IMR-90 (cell line): Measurements from ENCODE around the gene DMAC2L. TPM values are rescaled to one million over a fixed set of nuclear protein-coding genes. Genes with fewer than 3 reads are reported as not detected.

Source experiments
- ATAC-seq: fragments of 200-7000 bp; cut with Tn5 transposase; 2 replicates; pipeline ENCODE4 v1.9.1; 2020; ENCODE audit warnings: low read depth, mild to moderate bottlenecking, moderate library complexity
- BruUV-seq: library from RNA; stranded (reverse); fragments of 400-500 nt; replicated peaks from 2 replicates; lab custom pipeline; 2021; lab: Mats Ljungman, UMichigan
- CTCF ChIA-PET: fragments of 300-600 bp; formaldehyde crosslinking; extraction: SDS; loops from one replicate; lab custom pipeline; 2021; ENCODE audit warnings: antibody characterized with exemption; lab: Yijun Ruan, JAX
- POLR2A ChIA-PET: fragments of 300-600 bp; sonication (Branson Sonifier 250); formaldehyde crosslinking; loops from one replicate; lab custom pipeline; 2022; ENCODE audit warnings: antibody characterized with exemption; ENCODE audit not compliant: unreplicated experiment; lab: Charles Lee
- DNase-seq: peaks from one replicate; pipeline ENCODE4 v3.0.0; 2013
- H2AFZ ChIP-seq: replicated peaks from 2 replicates; pipeline ENCODE3; 2013; ENCODE audit warnings: low read length, mild to moderate bottlenecking; ENCODE audit not compliant: poor library complexity
- H2AK5ac ChIP-seq: 2 replicates; pipeline ENCODE4 v1.6.1; 2013; ENCODE audit warnings: low read depth, low read length, inconsistent platforms
- H2AK9ac ChIP-seq: replicated peaks from 2 replicates; pipeline ENCODE3; 2013; ENCODE audit warnings: mild to moderate bottlenecking, low read depth, low read length, moderate library complexity; ENCODE audit not compliant: poor library complexity
- H2BK120ac ChIP-seq: 2 replicates; pipeline ENCODE4 v1.6.1; 2013; ENCODE audit warnings: low read depth, low read length, inconsistent platforms
- H2BK15ac ChIP-seq: 3 replicates; pipeline ENCODE4 v1.6.1; 2013; ENCODE audit warnings: low read depth, low read length, inconsistent platforms
- H2BK20ac ChIP-seq: 2 replicates; pipeline ENCODE4 v1.6.1; 2013; ENCODE audit warnings: low read depth, mild to moderate bottlenecking, inconsistent platforms, low read length, moderate library complexity
- H2BK5ac ChIP-seq: 2 replicates; pipeline ENCODE4 v1.6.1; 2013; ENCODE audit warnings: mild to moderate bottlenecking, low read depth, low read length, inconsistent platforms; ENCODE audit not compliant: poor library complexity, severe bottlenecking
- H3K14ac ChIP-seq: replicated peaks from 2 replicates; pipeline ENCODE4 v1.6.1; 2013; ENCODE audit warnings: low read depth, low read length, inconsistent platforms
- H3K18ac ChIP-seq: 2 replicates; pipeline ENCODE4 v1.6.1; 2013; ENCODE audit warnings: low read depth, low read length, control low read depth
- H3K23ac ChIP-seq: 2 replicates; pipeline ENCODE4 v1.6.1; 2013; ENCODE audit warnings: low read depth, low read length, inconsistent platforms
- H3K27ac ChIP-seq: 2 replicates; pipeline ENCODE4 v1.5.1; 2013; ENCODE audit warnings: mild to moderate bottlenecking, control low read depth, low read length; ENCODE audit not compliant: insufficient read depth
- H3K27me3 ChIP-seq: 2 replicates; pipeline ENCODE4 v1.6.1; 2013; ENCODE audit warnings: low read length; ENCODE audit not compliant: control insufficient read depth, insufficient read depth
- H3K36me3 ChIP-seq: 2 replicates; pipeline ENCODE4 v1.6.1; 2013; ENCODE audit warnings: low read length, mixed read lengths; ENCODE audit not compliant: control insufficient read depth, insufficient read depth
- H3K4ac ChIP-seq: 2 replicates; pipeline ENCODE4 v1.6.1; 2013; ENCODE audit warnings: low read depth, low read length, inconsistent platforms
- H3K4me1 ChIP-seq: 2 replicates; pipeline ENCODE4 v1.6.1; 2013; ENCODE audit warnings: low read length, mixed read lengths; ENCODE audit not compliant: control insufficient read depth, insufficient read depth
- H3K4me2 ChIP-seq: 2 replicates; pipeline ENCODE4 v1.6.1; 2013; ENCODE audit warnings: low read depth, mild to moderate bottlenecking, control low read depth, low read length, moderate library complexity
- H3K4me3 ChIP-seq: 2 replicates; pipeline ENCODE4 v1.5.1; 2013; ENCODE audit warnings: low read depth, mild to moderate bottlenecking, control low read depth, low read length, moderate library complexity; ENCODE audit not compliant: insufficient read depth
- H3K56ac ChIP-seq: 2 replicates; pipeline ENCODE4 v1.6.1; 2013; ENCODE audit warnings: low read length, inconsistent platforms; ENCODE audit not compliant: insufficient read depth; ENCODE audit errors: extremely low read depth
- H3K79me1 ChIP-seq, 2 experiments: 2 replicates each; pipeline ENCODE4 v1.6.1; 2013; ENCODE audit warnings: low read length in 2 of 2, inconsistent platforms in 1 of 2, low read depth in 1 of 2
- H3K9ac ChIP-seq: 2 replicates; pipeline ENCODE4 v1.6.1; 2013; ENCODE audit warnings: low read depth, low read length, control low read depth
- H3K9me1 ChIP-seq: 2 replicates; pipeline ENCODE4 v1.6.1; 2013; ENCODE audit warnings: low read length, inconsistent platforms; ENCODE audit not compliant: insufficient read depth
- H3K9me3 ChIP-seq: 2 replicates; pipeline ENCODE4 v1.6.1; 2013; ENCODE audit warnings: low read length; ENCODE audit not compliant: control insufficient read depth, insufficient read depth
- H4K20me1 ChIP-seq: 2 replicates; pipeline ENCODE4 v1.6.1; 2013; ENCODE audit warnings: low read length, inconsistent platforms; ENCODE audit not compliant: insufficient read depth
- H4K5ac ChIP-seq: 2 replicates; pipeline ENCODE4 v1.6.1; 2013; ENCODE audit warnings: mild to moderate bottlenecking, low read depth, low read length, control low read depth
- H4K8ac ChIP-seq, 2 experiments: 2 replicates each; pipeline ENCODE4 v1.6.1; 2013; ENCODE audit warnings: low read depth in 2 of 2, low read length in 2 of 2, control low read depth in 1 of 2, inconsistent platforms in 1 of 2
- H4K91ac ChIP-seq: 2 replicates; pipeline ENCODE4 v1.6.1; 2013; ENCODE audit warnings: low read depth, low read length, inconsistent platforms; ENCODE audit not compliant: insufficient read depth
- CHD1 ChIP-seq: IDR thresholded peaks from 2 replicates; pipeline ENCODE4 v1.6.1; 2012; ENCODE audit warnings: low read depth, low read length, improper control_type of control experiment
- CTCF ChIP-seq: conservative IDR thresholded peaks from 2 replicates; pipeline ENCODE4 v1.5.1; 2012; ENCODE audit warnings: mild to moderate bottlenecking, low read depth, low read length, improper control_type of control experiment
- ELK1 ChIP-seq: fragments of 150-350 bp; IDR thresholded peaks from 2 replicates; pipeline ENCODE4 v1.6.1; 2016; ENCODE audit warnings: low read depth, mild to moderate bottlenecking, low read length, moderate library complexity, borderline replicate concordance
- FOS ChIP-seq: fragments of 150-350 bp; IDR thresholded peaks from 2 replicates; pipeline ENCODE4 v1.6.1; 2016; ENCODE audit warnings: low read depth, low read length
- MAFK ChIP-seq: IDR thresholded peaks from 2 replicates; pipeline ENCODE4 v1.6.1; 2012; ENCODE audit warnings: low read depth, low read length, improper control_type of control experiment
- MAZ ChIP-seq: IDR thresholded peaks from 2 replicates; pipeline ENCODE4 v1.6.1; 2012; ENCODE audit warnings: low read depth, mild to moderate bottlenecking, low read length, improper control_type of control experiment, moderate library complexity, borderline replicate concordance
- MXI1 ChIP-seq: IDR thresholded peaks from 2 replicates; pipeline ENCODE4 v1.6.1; 2012; ENCODE audit warnings: low read depth, mild to moderate bottlenecking, low read length, moderate library complexity, borderline replicate concordance
- POLR2A ChIP-seq: IDR thresholded peaks from 2 replicates; pipeline ENCODE4 v1.6.1; 2012; ENCODE audit warnings: mild to moderate bottlenecking, low read depth, low read length
- RAD21 ChIP-seq: IDR thresholded peaks from 2 replicates; pipeline ENCODE4 v1.6.1; 2012; ENCODE audit warnings: low read length, improper control_type of control experiment
- RCOR1 ChIP-seq: IDR thresholded peaks from 2 replicates; pipeline ENCODE4 v1.6.1; 2012; ENCODE audit warnings: mild to moderate bottlenecking, low read length, improper control_type of control experiment; ENCODE audit not compliant: insufficient replicate concordance
- RFX5 ChIP-seq: IDR thresholded peaks from 2 replicates; pipeline ENCODE4 v1.8.0; 2012; ENCODE audit warnings: low read depth, mild to moderate bottlenecking, low read length, moderate library complexity
- SMC3 ChIP-seq: fragments of 150-350 bp; IDR thresholded peaks from 2 replicates; pipeline ENCODE4 v1.6.1; 2016; ENCODE audit warnings: low read depth, mild to moderate bottlenecking, antibody characterized with exemption, low read length, moderate library complexity
- USF2 ChIP-seq: fragments of 150-350 bp; IDR thresholded peaks from 2 replicates; pipeline ENCODE4 v1.6.1; 2017; ENCODE audit warnings: mild to moderate bottlenecking, antibody characterized with exemption, low read length, low read depth
- WGBS, 2 experiments: methylation state at CpG; one replicate each; pipeline versions ENCODE4 v1.1.5 to v1.1.7; 2013; ENCODE audit warnings: missing lambda C conversion rate in 2 of 2; ENCODE audit not compliant: insufficient read length in 1 of 2; ENCODE audit errors: extremely low coverage in 2 of 2; 5-methylcytosine and 5-hydroxymethylcytosine counted together
- dilution Hi-C: fragments of 300-500 bp; cut with HindIII; formaldehyde crosslinking; loops from one replicate; pipeline ENCODE4 v1.14.3; 2018; ENCODE audit warnings: low sequenced_read_pairs; ENCODE audit not compliant: unreplicated experiment
- in situ Hi-C: fragments of 300-500 bp; cut with MboI; formaldehyde crosslinking; loops from 3 replicates; pipeline ENCODE4 v1.14.3; 2019; ENCODE audit warnings: low sequenced_read_pairs, inconsistent platforms, mixed read lengths
- intact Hi-C: fragments of 100-400 bp; cut with micrococcal nuclease; formaldehyde crosslinking; loops from 2 replicates; pipeline ENCODE4 v1.10.0; 2022
- polyA plus RNA-seq, 3 experiments: library from polyadenylated mRNA; depleted of rRNA; stranded (reverse); fragments of >200 nt; gene quantifications; 2 replicates each; pipeline ENCODE4 v1.2.3, GENCODE V29; 2012; ENCODE audit warnings: low replicate concordance in 1 of 3
- total RNA-seq: library from RNA; depleted of rRNA; stranded (reverse); fragments of >200 nt; gene quantifications from 2 replicates; pipeline ENCODE4 v1.2.3, GENCODE V29; 2012

The DMAC2L gene
- total and polyA plus RNA-seq, 2 of the 4 experiments (the other 2 are of a cell fraction) = 5.0 to 6.1 TPM

GRCh38 chr14:50319721-50320120 is 7.6 kb downstream of the DMAC2L start:
- POLR2A ChIA-PET = no interaction called here

More at GRCh38 chr14:50319721-50320120, 7.6 kb downstream of the DMAC2L start:
- Histone ChIP-seq H3K18ac (no peak overlapping the region), H3K4ac (no peak overlapping the region), H2BK5ac (peak overlapping the region; percentile 0), H2AFZ (no peak overlapping the region), H3K4me2 (no peak overlapping the region), H2BK120ac (no peak overlapping the region), H3K27me3 (no peaks in the 10 kb centered on the region), H4K8ac (no peak overlapping the region), H4K5ac (no peak overlapping the region), H3K56ac (no peak overlapping the region), H2BK15ac (0 out of 3 replicates have a peak overlapping the region, but pooled peaks have one; percentile 49), H3K23ac (no peak overlapping the region; the same call in 1 of the 2 replicates), H3K9ac (no peak overlapping the region), H3K9me1 (peaks cover 8% of the 10 kb centered on the region), H2AK5ac (peak overlapping the region; percentile 85; the same call in 1 of the 2 replicates), H3K4me1 (peaks cover 9% of the 10 kb centered on the region), H3K79me1 (peaks cover 8 to 36% of the 10 kb centered on the region in 2 experiments), H3K27ac (peak overlapping the region; percentile 13; the same call in 1 of the 2 replicates), H2AK9ac (no peak overlapping the region), H3K14ac (peak overlapping the region; percentile 24; the same call in 1 of the 2 replicates), H3K4me3 (no peak overlapping the region), H3K36me3 (peaks cover 2% of the 10 kb centered on the region), H4K91ac (no peak overlapping the region), H3K9me3 (no peaks in the 10 kb centered on the region), H2BK20ac (no peak overlapping the region), H4K20me1 (no peaks in the 10 kb centered on the region; the same call in 1 of the 2 replicates)
- dilution Hi-C loops (no loop called here), intact Hi-C loops (loop anchor here (2.0 to 5.0 kb wide), 3 partner anchors 77 to 458 kb away; partner anchors contain the start of gene CDKL1), in situ Hi-C loops (loop anchor here (5.0 kb wide), 1 partner anchor 208 kb away; no protein-coding TSS in a partner anchor)
- BruUV-seq = no TSS peak
- TF ChIP-seq MXI1 (no peak), RFX5 (no peak), ELK1 (no peak), FOS (no peak), MAFK (no peak), RCOR1 (no peak), USF2 (no peak), CTCF (no peak), MAZ (no peak), POLR2A (no peak), SMC3 (no peak), RAD21 (no peak), CHD1 (no peak)
- CTCF ChIA-PET = interaction anchor here (0.6 to 1.6 kb wide), 5 partner anchors 13 to 212 kb away, joined by 3 to 8 read pairs (median 3); partner anchors contain the start of gene MAP4K5
- DNase-seq (peak; percentile 33), ATAC-seq (no peak)
- no CpG with 5 or more reads among the region's 2 CpGs for WGBS, 2 experiments
